Fibroblast of mammary gland (primary cell): ENCODE results near the gene OSGEPL1.
"Not testable (repeated sequence)": the region's sequence is repeated elsewhere in the genome, so short reads cannot be mapped to it uniquely, and the experiment has no call there.

ENCODE experiments used
- DNase-seq: peaks from one replicate; pipeline ENCODE4 v3.0.0-alpha.2; 2010; ENCODE audit warnings: low read depth
- H3K4me3 ChIP-seq: 2 replicates; pipeline ENCODE4 v1.5.1; 2011; ENCODE audit warnings: low read depth, mild to moderate bottlenecking, low read length, moderate library complexity; ENCODE audit not compliant: control insufficient read depth
- CTCF ChIP-seq: conservative IDR thresholded peaks from 2 replicates; pipeline ENCODE4 v1.5.1; 2011; ENCODE audit warnings: low read depth, low read length, inconsistent platforms; ENCODE audit not compliant: control insufficient read depth, insufficient read depth

OSGEPL1 gene

DNA sequence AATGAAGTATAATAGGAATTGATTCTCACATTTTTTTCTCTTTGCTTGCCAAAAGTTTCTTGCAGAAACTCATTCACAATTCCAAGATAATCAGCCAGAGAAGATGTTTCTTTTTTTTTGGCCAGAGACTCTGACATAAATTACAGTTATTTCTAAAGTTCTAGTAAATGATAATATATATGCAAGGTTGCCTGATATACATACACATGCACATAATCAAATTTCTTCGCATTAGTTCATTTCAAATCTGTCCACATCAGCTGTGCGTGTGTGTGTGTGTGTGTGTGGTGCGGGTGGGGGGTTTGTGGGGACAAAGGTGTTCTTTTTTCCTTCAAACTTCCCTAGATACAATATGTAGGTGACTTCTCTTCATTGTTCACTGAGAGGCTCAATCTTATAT is 33.2 kb downstream of the OSGEPL1 start:
- DNase-seq, result no peak
- no peak overlapping the region for H3K4me3 ChIP-seq
- TF ChIP-seq CTCF, result no peak

DNA sequence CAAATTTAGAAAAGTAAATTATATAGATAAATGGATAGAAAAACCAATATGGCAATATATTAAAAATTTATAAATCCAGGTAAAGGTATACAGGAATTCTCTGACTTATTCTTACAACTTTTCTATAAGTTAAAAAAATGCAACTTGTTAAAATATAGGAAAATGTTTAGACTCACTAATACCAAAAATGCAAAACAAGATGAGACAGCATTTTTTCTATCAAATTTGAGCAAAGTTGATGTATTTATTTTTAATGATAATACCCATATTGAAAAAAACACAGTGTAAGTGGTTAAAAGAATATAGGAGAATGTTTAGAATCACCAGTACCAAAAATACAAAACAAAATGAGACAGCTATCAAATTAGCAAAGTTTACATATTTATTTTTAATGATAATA is 35.7 kb downstream of the OSGEPL1 start:
- H3K4me3 ChIP-seq, result no peak overlapping the region
- DNase-seq, result no peak
- TF ChIP-seq CTCF, result no peak

DNA sequence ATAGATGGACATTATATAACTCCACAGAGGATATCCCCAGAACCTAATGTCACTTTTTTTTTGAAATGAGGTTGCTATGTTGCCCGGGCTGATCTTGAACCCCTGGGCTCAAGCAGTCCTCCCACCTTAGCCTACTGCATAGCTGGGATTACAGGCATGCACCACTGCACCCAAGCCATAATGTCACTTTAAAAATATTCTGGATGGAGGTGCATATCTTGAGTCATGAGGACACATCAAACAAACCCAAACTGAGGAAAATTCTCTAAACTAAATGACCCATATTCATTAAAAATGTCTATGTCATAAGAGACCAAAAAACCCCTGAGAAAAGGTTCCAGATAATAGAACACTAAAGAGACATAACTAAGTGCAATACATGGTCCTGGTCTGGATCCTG is 36.3 kb downstream of the OSGEPL1 start:
- no peak overlapping the region for H3K4me3 ChIP-seq
- no peak for DNase-seq
- TF ChIP-seq CTCF, result no peak

DNA sequence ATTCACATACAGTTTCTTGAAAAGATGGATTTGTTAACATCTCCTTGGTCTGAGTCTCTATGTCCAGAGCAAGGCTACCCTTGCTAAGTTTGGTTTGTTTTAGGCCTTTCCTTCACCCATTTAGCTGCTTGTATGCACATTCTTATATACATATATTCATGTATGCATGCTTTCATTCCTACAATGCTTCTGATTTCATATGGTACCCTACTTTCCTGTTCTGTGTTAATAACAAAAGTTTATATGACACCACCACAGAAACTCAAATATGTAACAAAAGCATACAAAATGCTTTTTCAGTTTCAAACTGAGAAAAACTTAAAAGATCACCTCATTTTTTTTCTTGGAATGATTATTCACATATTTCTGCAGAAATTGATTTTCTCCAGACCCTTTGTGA is 39.4 kb downstream of the OSGEPL1 start:
- no peak for DNase-seq
- H3K4me3 ChIP-seq, result no peak overlapping the region
- TF ChIP-seq CTCF, result no peak

DNA sequence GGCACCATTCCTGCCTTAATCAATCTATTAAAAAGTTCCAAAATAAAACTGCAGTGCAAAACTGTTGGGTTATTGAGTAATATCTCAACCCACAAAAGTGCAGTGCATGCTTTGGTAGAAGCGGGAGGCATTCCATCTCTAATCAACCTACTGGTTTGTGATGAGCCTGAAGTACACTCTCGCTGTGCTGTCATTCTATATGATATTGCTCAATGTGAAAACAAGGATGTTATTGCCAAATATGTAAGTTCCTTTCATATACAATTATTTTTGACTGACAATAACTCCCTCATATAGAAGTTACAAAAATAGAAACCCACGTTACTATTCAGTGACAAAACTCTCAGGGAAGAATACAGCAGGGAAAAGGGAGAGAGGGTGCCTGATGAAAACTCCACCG is 43.0 kb downstream of the OSGEPL1 start:
- DNase-seq, result no peak
- H3K4me3 ChIP-seq, result no peak overlapping the region
- TF ChIP-seq CTCF, result no peak

GRCh38 chr2:189717593-189717992 is 45.0 kb downstream of the OSGEPL1 start:
- H3K4me3 ChIP-seq, DNase-seq: not testable (repeated sequence)

DNA sequence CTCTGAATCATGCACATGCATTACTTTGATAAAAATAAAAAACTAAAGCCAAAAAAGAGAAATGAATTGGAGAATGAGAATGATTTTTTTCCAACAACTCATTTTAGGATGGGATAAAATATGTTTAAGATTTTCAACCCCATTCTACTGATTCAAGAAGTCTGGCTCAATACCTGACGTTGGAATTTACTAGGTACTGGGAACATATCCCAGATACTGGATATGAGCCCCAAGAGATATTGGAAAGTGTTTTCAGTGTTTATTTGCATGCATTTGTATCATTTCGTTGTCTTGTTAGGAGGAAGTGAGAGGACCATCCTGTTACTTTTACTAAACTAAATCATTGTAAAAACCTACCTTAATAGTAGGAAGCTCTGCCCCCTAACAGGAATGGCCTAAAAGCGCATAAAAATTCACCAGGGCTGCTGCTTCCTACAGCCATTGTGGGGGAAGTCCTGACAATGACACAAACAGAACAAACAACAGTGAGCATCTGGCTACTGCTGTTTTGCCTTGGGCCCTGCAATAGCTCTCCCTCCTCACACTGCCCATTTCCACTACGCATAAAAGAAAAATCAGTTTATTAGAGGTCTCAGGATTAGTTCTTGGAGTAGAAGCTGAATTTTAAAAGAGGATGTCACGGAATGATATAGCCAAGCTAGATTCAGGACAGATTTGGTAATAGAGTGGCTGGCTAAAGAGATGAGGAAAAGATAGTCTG is 52.9 kb downstream of the OSGEPL1 start:
- H3K4me3 ChIP-seq, result no peak overlapping the region
- no peak for DNase-seq
- TF ChIP-seq CTCF, result no peak
